Measurements from ENCODE around the gene CDC25B. TPM values are rescaled to one million over a fixed set of nuclear protein-coding genes. Genes with fewer than 3 reads are reported as not detected.

Gene CDC25B
- polyA plus RNA-seq, 2 of the 4 experiments (the other 2 are of a cell fraction): 136 to 150 TPM

DNA sequence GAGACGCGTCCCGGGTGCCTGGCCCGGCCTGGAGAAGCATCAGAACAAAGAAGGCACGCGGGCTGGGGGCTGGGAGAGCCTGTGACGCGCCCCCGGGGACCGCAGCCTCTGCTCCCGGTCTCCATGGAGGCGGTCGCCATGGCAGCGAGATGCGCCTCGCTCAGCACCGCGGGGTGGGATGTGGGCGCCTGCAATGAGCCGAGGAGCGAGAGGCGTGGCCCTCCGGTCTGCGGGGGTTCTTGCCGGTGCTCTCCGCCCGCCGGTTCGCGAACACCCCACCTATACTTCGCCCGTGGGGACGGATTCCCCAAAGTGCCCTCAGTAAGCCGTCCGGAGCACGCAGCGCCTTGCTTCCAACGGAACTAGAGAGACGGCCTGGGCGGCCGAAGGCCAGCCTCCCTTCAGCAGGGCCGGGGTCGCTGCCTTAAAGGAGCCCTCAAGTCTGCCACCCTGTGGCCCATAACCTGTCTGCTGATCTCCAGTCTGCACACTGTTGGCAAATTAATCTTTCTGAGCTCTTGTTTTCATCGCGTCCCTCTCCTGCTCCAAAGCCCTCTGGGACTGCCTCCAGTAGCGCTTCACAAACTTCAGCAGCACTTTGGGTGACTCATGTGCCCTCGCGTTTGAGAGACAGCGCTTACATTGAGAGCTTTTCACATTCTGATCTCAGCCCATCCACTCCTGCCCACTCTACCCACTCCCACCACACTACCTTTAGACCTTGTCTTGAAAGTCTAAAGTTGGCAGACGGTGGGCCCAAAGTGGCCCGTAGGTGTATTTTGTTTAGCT is 27.6 kb upstream of the CDC25B start:
- Histone ChIP-seq H3K27ac (peak overlapping the region; percentile 86 to 92), H3K4me2 (peak overlapping the region; percentile 75), H3K4me1 (peaks cover 20% of the 10 kb centered on the region), H3K9me3 (no peaks in the 10 kb centered on the region), H3K4me3 (peak overlapping the region; percentile 87)
- CTCF ChIA-PET: interaction anchor here (0.7 to 72.1 kb wide), 17 partner anchors 4 to 324 kb away, joined by 3 to 2233 read pairs (median 4); partner anchors contain the start of genes ADAM33, ADISSP, AP5S1 and CENPB
- TF ChIP-seq, protein P1, sequence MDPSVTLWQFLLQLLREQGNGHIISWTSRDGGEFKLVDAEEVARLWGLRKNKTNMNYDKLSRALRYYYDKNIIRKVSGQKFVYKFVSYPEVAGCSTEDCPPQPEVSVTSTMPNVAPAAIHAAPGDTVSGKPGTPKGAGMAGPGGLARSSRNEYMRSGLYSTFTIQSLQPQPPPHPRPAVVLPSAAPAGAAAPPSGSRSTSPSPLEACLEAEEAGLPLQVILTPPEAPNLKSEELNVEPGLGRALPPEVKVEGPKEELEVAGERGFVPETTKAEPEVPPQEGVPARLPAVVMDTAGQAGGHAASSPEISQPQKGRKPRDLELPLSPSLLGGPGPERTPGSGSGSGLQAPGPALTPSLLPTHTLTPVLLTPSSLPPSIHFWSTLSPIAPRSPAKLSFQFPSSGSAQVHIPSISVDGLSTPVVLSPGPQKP (IDR thresholded peaks at IDR 0.05; ENCODE audit: low read depth, low read length): no peak
- TF ChIP-seq SMC3 (IDR thresholded peaks at IDR 0.05) (peak; percentile 86), JUNB (IDR thresholded peaks at IDR 0.05) (no peak), ZNF302 (CRISPR knock-in tag; IDR thresholded peaks at IDR 0.05) (no peak), CHD4 (IDR thresholded peaks at IDR 0.05; ENCODE audit: borderline replicate concordance) (no peak), HDAC2 (IDR thresholded peaks at IDR 0.05) (no peak), NR3C1 (IDR thresholded peaks at IDR 0.05) (no peak), CEBPB (IDR thresholded peaks at IDR 0.05) (no peak), MYC (IDR thresholded peaks at IDR 0.05; ENCODE audit: borderline replicate concordance, low read length) (peak; percentile 33; the same call in 1 of the 2 replicates), FOSL2 (IDR thresholded peaks at IDR 0.05) (no peak), FOSL2 (CRISPR knock-in tag; IDR thresholded peaks at IDR 0.05) (peak; percentile 72), TP53 (CRISPR knock-in tag; IDR thresholded peaks at IDR 0.05) (no peak), KDM5A (IDR thresholded peaks at IDR 0.05) (no peak), HOXB5 (CRISPR knock-in tag; IDR thresholded peaks at IDR 0.05) (0 out of 2 replicates have a peak, but pooled peaks have one; percentile 41), ZSCAN20 (CRISPR knock-in tag; IDR thresholded peaks at IDR 0.05) (no peak), RCOR1 (IDR thresholded peaks at IDR 0.05; ENCODE audit: low read depth, low read length) (no peak), RNF2 (IDR thresholded peaks at IDR 0.05; ENCODE audit: borderline replicate concordance, low read depth) (peak; percentile 74; the same call in 1 of the 2 replicates), MAZ (IDR thresholded peaks at IDR 0.05; ENCODE audit: borderline replicate concordance, low read depth, low read length) (no peak), CHD2 (IDR thresholded peaks at IDR 0.05; ENCODE audit: low read length, partially characterized antibody) (no peak), HOXA7 (CRISPR knock-in tag; IDR thresholded peaks at IDR 0.05) (no peak), MAFK (IDR thresholded peaks at IDR 0.05; ENCODE audit: partially characterized antibody) (no peak), RAD21 (conservative IDR thresholded peaks at IDR 0.05 in 1 of 2, IDR thresholded peaks at IDR 0.05 in 1 of 2) (peak; percentile 49 to 63; a peak in 4 of 5 replicates), PHF8 (IDR thresholded peaks at IDR 0.05; ENCODE audit: borderline replicate concordance, low read depth) (peak; percentile 63; the same call in 1 of the 2 replicates), POLR2A (IDR thresholded peaks at IDR 0.05; ENCODE audit: low read length) (0 out of 2 replicates have a peak, but pooled peaks have one; percentile 15), KDM1A (IDR thresholded peaks at IDR 0.05; ENCODE audit: low read depth) (peak; percentile 95), JUN (IDR thresholded peaks at IDR 0.05) (no peak), EP300 (IDR thresholded peaks at IDR 0.05) (no peak), NFE2L2 (conservative IDR thresholded peaks at IDR 0.05; ENCODE audit: low read length) (no peak), CBX8 (IDR thresholded peaks at IDR 0.05) (no peak)
- TF ChIP-seq, protein P2, sequence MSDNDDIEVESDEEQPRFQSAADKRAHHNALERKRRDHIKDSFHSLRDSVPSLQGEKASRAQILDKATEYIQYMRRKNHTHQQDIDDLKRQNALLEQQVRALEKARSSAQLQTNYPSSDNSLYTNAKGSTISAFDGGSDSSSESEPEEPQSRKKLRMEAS (IDR thresholded peaks at IDR 0.05): 0 out of 2 replicates have a peak, but pooled peaks have one; percentile 12
- TF ChIP-seq, protein P3, sequence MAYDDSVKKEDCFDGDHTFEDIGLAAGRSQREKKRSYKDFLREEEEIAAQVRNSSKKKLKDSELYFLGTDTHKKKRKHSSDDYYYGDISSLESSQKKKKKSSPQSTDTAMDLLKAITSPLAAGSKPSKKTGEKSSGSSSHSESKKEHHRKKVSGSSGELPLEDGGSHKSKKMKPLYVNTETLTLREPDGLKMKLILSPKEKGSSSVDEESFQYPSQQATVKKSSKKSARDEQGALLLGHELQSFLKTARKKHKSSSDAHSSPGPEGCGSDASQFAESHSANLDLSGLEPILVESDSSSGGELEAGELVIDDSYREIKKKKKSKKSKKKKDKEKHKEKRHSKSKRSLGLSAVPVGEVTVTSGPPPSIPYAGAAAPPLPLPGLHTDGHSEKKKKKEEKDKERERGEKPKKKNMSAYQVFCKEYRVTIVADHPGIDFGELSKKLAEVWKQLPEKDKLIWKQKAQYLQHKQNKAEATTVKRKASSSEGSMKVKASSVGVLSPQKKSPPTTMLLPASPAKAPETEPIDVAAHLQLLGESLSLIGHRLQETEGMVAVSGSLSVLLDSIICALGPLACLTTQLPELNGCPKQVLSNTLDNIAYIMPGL (CRISPR knock-in tag; IDR thresholded peaks at IDR 0.05; ENCODE audit: borderline replicate concordance): no peak
- TF ChIP-seq, protein P4, sequence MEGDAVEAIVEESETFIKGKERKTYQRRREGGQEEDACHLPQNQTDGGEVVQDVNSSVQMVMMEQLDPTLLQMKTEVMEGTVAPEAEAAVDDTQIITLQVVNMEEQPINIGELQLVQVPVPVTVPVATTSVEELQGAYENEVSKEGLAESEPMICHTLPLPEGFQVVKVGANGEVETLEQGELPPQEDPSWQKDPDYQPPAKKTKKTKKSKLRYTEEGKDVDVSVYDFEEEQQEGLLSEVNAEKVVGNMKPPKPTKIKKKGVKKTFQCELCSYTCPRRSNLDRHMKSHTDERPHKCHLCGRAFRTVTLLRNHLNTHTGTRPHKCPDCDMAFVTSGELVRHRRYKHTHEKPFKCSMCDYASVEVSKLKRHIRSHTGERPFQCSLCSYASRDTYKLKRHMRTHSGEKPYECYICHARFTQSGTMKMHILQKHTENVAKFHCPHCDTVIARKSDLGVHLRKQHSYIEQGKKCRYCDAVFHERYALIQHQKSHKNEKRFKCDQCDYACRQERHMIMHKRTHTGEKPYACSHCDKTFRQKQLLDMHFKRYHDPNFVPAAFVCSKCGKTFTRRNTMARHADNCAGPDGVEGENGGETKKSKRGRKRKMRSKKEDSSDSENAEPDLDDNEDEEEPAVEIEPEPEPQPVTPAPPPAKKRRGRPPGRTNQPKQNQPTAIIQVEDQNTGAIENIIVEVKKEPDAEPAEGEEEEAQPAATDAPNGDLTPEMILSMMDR (IDR thresholded peaks at IDR 0.05): peak; percentile 76
- TF ChIP-seq, protein P5, sequence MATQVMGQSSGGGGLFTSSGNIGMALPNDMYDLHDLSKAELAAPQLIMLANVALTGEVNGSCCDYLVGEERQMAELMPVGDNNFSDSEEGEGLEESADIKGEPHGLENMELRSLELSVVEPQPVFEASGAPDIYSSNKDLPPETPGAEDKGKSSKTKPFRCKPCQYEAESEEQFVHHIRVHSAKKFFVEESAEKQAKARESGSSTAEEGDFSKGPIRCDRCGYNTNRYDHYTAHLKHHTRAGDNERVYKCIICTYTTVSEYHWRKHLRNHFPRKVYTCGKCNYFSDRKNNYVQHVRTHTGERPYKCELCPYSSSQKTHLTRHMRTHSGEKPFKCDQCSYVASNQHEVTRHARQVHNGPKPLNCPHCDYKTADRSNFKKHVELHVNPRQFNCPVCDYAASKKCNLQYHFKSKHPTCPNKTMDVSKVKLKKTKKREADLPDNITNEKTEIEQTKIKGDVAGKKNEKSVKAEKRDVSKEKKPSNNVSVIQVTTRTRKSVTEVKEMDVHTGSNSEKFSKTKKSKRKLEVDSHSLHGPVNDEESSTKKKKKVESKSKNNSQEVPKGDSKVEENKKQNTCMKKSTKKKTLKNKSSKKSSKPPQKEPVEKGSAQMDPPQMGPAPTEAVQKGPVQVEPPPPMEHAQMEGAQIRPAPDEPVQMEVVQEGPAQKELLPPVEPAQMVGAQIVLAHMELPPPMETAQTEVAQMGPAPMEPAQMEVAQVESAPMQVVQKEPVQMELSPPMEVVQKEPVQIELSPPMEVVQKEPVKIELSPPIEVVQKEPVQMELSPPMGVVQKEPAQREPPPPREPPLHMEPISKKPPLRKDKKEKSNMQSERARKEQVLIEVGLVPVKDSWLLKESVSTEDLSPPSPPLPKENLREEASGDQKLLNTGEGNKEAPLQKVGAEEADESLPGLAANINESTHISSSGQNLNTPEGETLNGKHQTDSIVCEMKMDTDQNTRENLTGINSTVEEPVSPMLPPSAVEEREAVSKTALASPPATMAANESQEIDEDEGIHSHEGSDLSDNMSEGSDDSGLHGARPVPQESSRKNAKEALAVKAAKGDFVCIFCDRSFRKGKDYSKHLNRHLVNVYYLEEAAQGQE (IDR thresholded peaks at IDR 0.05): no peak
- POLR2A ChIA-PET: interaction anchor here (1.1 to 3.1 kb wide), 14 partner anchors 8 to 124 kb away, joined by 4 to 27 read pairs (median 8); partner anchors contain the start of genes AP5S1 and SPEF1
- under 1% methylated on average over 46 of the region's 51 CpGs for WGBS (ENCODE audit: missing lambda C conversion rate)
- ATAC-seq (peak; percentile 72 to 81), FAIRE-seq (peak; percentile 96), DNase-seq (ENCODE audit: low read depth in 1 of 2, low spot score in 1 of 2) (peak; percentile 89 to 90)
